Measurements from ENCODE around the gene FGF19.

DNA sequence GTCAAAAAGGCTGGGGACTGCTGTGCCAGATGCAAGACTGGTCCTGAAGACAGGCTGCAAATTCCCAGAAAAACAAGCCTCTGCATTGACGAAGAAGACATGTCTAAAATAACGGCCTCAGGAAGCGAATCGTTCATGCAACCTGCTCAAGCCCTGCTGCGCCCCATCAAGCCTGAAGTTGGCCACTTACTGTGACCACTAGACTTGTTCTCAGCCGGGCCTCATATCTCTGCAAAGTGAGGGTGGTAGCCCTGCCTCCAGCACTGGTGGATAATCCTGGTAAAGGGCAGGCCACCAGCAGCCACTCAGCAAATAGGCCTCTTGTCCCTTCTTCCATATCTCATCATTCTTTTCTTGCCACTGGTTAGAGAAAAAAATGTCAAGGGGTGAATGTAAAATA lies 40.5 kb downstream of the FGF19 start:
- TF ChIP-seq, protein P1, sequence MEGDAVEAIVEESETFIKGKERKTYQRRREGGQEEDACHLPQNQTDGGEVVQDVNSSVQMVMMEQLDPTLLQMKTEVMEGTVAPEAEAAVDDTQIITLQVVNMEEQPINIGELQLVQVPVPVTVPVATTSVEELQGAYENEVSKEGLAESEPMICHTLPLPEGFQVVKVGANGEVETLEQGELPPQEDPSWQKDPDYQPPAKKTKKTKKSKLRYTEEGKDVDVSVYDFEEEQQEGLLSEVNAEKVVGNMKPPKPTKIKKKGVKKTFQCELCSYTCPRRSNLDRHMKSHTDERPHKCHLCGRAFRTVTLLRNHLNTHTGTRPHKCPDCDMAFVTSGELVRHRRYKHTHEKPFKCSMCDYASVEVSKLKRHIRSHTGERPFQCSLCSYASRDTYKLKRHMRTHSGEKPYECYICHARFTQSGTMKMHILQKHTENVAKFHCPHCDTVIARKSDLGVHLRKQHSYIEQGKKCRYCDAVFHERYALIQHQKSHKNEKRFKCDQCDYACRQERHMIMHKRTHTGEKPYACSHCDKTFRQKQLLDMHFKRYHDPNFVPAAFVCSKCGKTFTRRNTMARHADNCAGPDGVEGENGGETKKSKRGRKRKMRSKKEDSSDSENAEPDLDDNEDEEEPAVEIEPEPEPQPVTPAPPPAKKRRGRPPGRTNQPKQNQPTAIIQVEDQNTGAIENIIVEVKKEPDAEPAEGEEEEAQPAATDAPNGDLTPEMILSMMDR (IDR thresholded peaks at IDR 0.05; ENCODE audit: borderline replicate concordance, extremely low read depth, low read length, poor library complexity, severe bottlenecking): no peak
- no peak for TF ChIP-seq EZH2 (IDR thresholded peaks at IDR 0.05; ENCODE audit: borderline replicate concordance, low read depth, low read length, severe bottlenecking)
